ENCODE data around the gene BAIAP2. TPM values are rescaled to one million over a fixed set of nuclear protein-coding genes. Genes with fewer than 3 reads are reported as not detected.

The BAIAP2 gene
- total RNA-seq, 2 donors from 2014 or later = 14.7 to 22.7 TPM

- H3K4me1 ChIP-seq = no peaks in the 10 kb centered on the region
- no peak overlapping the region for H3K9ac ChIP-seq (ENCODE audit: low read depth in 2 of 2, low read length in 2 of 2)
- H3K36me3 ChIP-seq = no peaks in the 10 kb centered on the region
- H3K27me3 ChIP-seq = no peaks in the 10 kb centered on the region
- no peak overlapping the region for H3K4me3 ChIP-seq
- H3K27ac ChIP-seq = no peak overlapping the region
- no peaks in the 10 kb centered on the region for H3K9me3 ChIP-seq
- DNase-seq = no peak
- intact Hi-C loops (cut with DNase I) = no loop called here
- no peak for TF ChIP-seq CTCF (IDR thresholded peaks at IDR 0.05)
Observed at GRCh38 chr17:81125573-81126081, 90.7 kb downstream of the BAIAP2 start.

DNA sequence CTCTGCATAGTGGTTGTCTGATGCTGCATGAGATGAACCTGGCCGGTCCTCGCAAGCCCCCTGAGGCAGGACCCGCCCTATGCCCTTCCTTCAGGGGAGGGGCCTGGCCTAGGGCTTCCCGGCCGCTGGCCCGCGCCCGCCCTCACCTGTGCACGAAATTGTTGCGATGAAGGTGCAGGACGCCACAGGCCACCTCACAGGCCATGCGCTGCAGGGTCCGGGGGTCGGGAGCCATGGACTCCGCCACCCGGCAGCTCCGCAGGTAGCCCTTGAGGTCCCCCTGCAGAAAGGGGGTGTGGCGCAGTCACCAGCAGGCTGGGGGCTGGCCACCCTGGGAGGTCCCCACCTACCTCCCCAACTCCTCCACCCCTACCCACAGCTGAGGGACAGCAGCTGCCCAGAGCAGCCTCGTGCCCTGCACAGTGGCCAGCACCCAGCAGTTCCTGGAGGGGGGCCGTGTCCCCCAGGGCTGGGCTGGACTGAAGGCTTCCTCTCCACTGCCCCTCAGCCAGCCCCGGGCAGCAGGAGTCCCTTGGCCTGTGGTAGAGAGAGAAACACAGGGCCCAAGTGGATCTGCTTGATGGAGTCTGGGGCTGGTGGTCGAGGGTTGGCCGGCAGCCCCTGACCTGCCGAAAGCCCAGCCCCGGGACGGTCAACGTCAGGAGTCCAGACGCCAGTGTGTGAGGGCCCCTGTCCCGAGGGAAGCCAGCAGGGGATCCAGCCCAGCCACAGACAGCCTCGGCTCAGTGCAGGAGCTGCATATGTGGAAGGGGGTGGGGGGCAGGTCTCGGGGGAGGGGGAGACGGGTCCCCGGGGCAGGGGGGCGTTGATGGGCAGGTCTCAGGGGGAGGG is 91.6 kb downstream of the BAIAP2 start:
- DNase-seq = no peak
- no peaks in the 10 kb centered on the region for H3K9me3 ChIP-seq
- TF ChIP-seq CTCF (IDR thresholded peaks at IDR 0.05) = no peak
- H3K4me1 ChIP-seq = no peaks in the 10 kb centered on the region
- no peak overlapping the region for H3K4me3 ChIP-seq
- no peak overlapping the region for H3K27ac ChIP-seq
- no peaks in the 10 kb centered on the region for H3K36me3 ChIP-seq
- no peak overlapping the region for H3K9ac ChIP-seq (ENCODE audit: low read depth in 2 of 2, low read length in 2 of 2)
- no peaks in the 10 kb centered on the region for H3K27me3 ChIP-seq
- intact Hi-C loops (cut with DNase I) = no loop called here

GRCh38 chr17:81127133-81127455 is 92.1 kb downstream of the BAIAP2 start:
- Histone ChIP-seq H3K27ac (no peak overlapping the region), H3K36me3 (no peaks in the 10 kb centered on the region), H3K9me3 (no peaks in the 10 kb centered on the region), H3K4me1 (no peaks in the 10 kb centered on the region), H3K4me3 (no peak overlapping the region), H3K27me3 (no peaks in the 10 kb centered on the region), H3K9ac (ENCODE audit: low read depth in 2 of 2, low read length in 2 of 2) (no peak overlapping the region)
- intact Hi-C loops (cut with DNase I) = no loop called here
- DNase-seq = no peak
- no peak for TF ChIP-seq CTCF (IDR thresholded peaks at IDR 0.05)

- H3K27me3 ChIP-seq = no peaks in the 10 kb centered on the region
- TF ChIP-seq CTCF (IDR thresholded peaks at IDR 0.05) = no peak
Observed at GRCh38 chr17:81127526-81128177, 92.7 kb downstream of the BAIAP2 start.

DNA sequence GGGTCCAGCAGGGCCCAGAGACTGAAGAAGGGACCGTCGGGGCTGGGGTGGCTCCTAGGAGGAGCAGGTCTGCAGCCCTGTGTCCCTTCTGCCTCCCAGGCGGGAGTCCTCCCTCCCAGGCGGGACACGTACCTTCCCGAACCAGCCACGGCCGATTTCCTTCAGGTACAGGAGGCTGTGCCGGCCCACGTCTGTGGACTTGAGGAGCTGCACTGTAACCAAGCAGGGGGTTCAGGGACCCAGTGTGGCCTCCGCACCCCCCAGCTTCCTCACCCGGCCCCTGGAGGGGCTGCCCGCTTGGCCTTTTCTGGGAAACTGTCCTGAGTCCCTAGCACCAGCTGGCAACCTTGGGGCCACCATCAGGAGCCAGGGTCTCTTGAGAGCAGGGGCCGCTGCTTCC is 93.4 kb downstream of the BAIAP2 start:
- H3K36me3 ChIP-seq = no peaks in the 10 kb centered on the region
- DNase-seq = no peak
- intact Hi-C loops (cut with DNase I) = no loop called here

More at GRCh38 chr17:81127526-81128177, 92.7 kb downstream of the BAIAP2 start:
- intact Hi-C loops (cut with DNase I) = no loop called here
- Histone ChIP-seq H3K27ac (no peak overlapping the region), H3K36me3 (no peaks in the 10 kb centered on the region), H3K9me3 (no peaks in the 10 kb centered on the region), H3K9ac (ENCODE audit: low read depth in 2 of 2, low read length in 2 of 2) (no peak overlapping the region), H3K4me3 (no peak overlapping the region), H3K4me1 (no peaks in the 10 kb centered on the region)
- DNase-seq = no peak

More for the DNA sequence above, 93.4 kb downstream of the BAIAP2 start:
- no peak for TF ChIP-seq CTCF (IDR thresholded peaks at IDR 0.05)
- Histone ChIP-seq H3K4me1 (no peaks in the 10 kb centered on the region), H3K27ac (no peak overlapping the region), H3K27me3 (no peaks in the 10 kb centered on the region), H3K9ac (ENCODE audit: low read depth in 2 of 2, low read length in 2 of 2) (no peak overlapping the region), H3K9me3 (no peaks in the 10 kb centered on the region), H3K4me3 (no peak overlapping the region)
